ENCODE measurements around the gene PI4KB. TPM values are rescaled to one million over a fixed set of nuclear protein-coding genes. Genes with fewer than 3 reads are reported as not detected.

The PI4KB gene
- total RNA-seq, 1 donor from 2014 or later, result 52.0 TPM

GRCh38 chr1:151259351-151259750 is 67.9 kb downstream of the PI4KB start:
- DNase-seq (ENCODE audit: low read depth, low spot score), result no peak
- peaks cover 5% of the 10 kb centered on the region for H3K36me3 Mint-ChIP-seq (ENCODE audit: low read depth)
- peaks cover 3% of the 10 kb centered on the region for H3K27me3 Mint-ChIP-seq (ENCODE audit: low read depth)
- H3K4me1 Mint-ChIP-seq, result peaks cover 22% of the 10 kb centered on the region
- TF ChIP-seq CTCF (conservative IDR thresholded peaks at IDR 0.05), result no peak
- H3K4me3 Mint-ChIP-seq, result no peak overlapping the region
- H3K27ac Mint-ChIP-seq (ENCODE audit: unreplicated experiment), result no peak overlapping the region
- peaks cover 2% of the 10 kb centered on the region for H3K9me3 Mint-ChIP-seq

- DNase-seq (ENCODE audit: low read depth, low spot score), result no peak
- Mint-ChIP-seq H3K4me1 (peaks cover 29% of the 10 kb centered on the region), H3K36me3 (ENCODE audit: low read depth) (peaks cover 6% of the 10 kb centered on the region), H3K9me3 (peaks cover 7% of the 10 kb centered on the region), H3K4me3 (peak overlapping the region; percentile 98), H3K27ac (ENCODE audit: unreplicated experiment) (peak overlapping the region; percentile 97), H3K27me3 (ENCODE audit: low read depth) (peaks cover 4% of the 10 kb centered on the region)
- no peak for TF ChIP-seq CTCF (conservative IDR thresholded peaks at IDR 0.05)
Observed at GRCh38 chr1:151255381-151255780, 71.8 kb downstream of the PI4KB start.

GRCh38 chr1:151254217-151255213 is 72.7 kb downstream of the PI4KB start, which contains the start of gene PSMD4:
Gene PSMD4 (plus strand): TSS chr1:151254734. CDS start chr1:151254783, 49 bp downstream.
- peaks cover 4% of the 10 kb centered on the region for H3K27me3 Mint-ChIP-seq (ENCODE audit: low read depth)
- DNase-seq (ENCODE audit: low read depth, low spot score), result peak; percentile 84
- H3K4me3 Mint-ChIP-seq, result peak within 1 kb of the TSS; percentile 98
- peaks cover 29% of the 10 kb centered on the region for H3K4me1 Mint-ChIP-seq
- H3K36me3 Mint-ChIP-seq (ENCODE audit: low read depth), result peaks cover 8% of the 10 kb centered on the region
- peak within 1 kb of the TSS; percentile 97 for H3K27ac Mint-ChIP-seq (ENCODE audit: unreplicated experiment)
- H3K9me3 Mint-ChIP-seq, result peaks cover 7% of the 10 kb centered on the region
- peak; percentile 25 for TF ChIP-seq CTCF (conservative IDR thresholded peaks at IDR 0.05)

- peak; percentile 51 for DNase-seq (ENCODE audit: low read depth, low spot score)
- peaks cover 15% of the 10 kb centered on the region for H3K36me3 Mint-ChIP-seq (ENCODE audit: low read depth)
- H3K4me1 Mint-ChIP-seq, result peaks cover 24% of the 10 kb centered on the region
- H3K9me3 Mint-ChIP-seq, result peaks cover 7% of the 10 kb centered on the region
- H3K4me3 Mint-ChIP-seq, result peak overlapping the region; percentile 74
- peak; percentile 94 for TF ChIP-seq CTCF (conservative IDR thresholded peaks at IDR 0.05)
- H3K27ac Mint-ChIP-seq (ENCODE audit: unreplicated experiment), result no peak overlapping the region
- peaks cover 4% of the 10 kb centered on the region for H3K27me3 Mint-ChIP-seq (ENCODE audit: low read depth)
Observed at GRCh38 chr1:151251656-151252470, 75.4 kb downstream of the PI4KB start.

- H3K27ac Mint-ChIP-seq (ENCODE audit: unreplicated experiment), result no peak overlapping the region
- peaks cover 4% of the 10 kb centered on the region for H3K4me1 Mint-ChIP-seq
- peaks cover 3% of the 10 kb centered on the region for H3K9me3 Mint-ChIP-seq
- no peak overlapping the region for H3K4me3 Mint-ChIP-seq
- no peak for TF ChIP-seq CTCF (conservative IDR thresholded peaks at IDR 0.05)
- peaks cover 28% of the 10 kb centered on the region for H3K36me3 Mint-ChIP-seq (ENCODE audit: low read depth)
- DNase-seq (ENCODE audit: low read depth, low spot score), result no peak
- H3K27me3 Mint-ChIP-seq (ENCODE audit: low read depth), result no peaks in the 10 kb centered on the region
Observed at GRCh38 chr1:151246786-151247185, 80.4 kb downstream of the PI4KB start.

All from neural crest cell (in vitro differentiated cells).